Thyroid gland (tissue), 4 donors: Measurements from ENCODE around the gene KIF12. TPM values are rescaled to one million over a fixed set of nuclear protein-coding genes. Genes with fewer than 3 reads are reported as not detected.

ENCODE experiments used
- DNase-seq, 2 donors: peaks; one replicate each; pipeline ENCODE4 v3.0.0-alpha.2; 2019
- H3K27ac ChIP-seq, 3 donors: fragments of 200-600 bp; sonication (generic); 1 replicate in 2 of 3; 2 replicates in 1 of 3; pipeline ENCODE4 v1.5.1; 2016 to 2019; ENCODE audit warnings: mild to moderate bottlenecking in 1 of 3, moderate library complexity in 1 of 3
- H3K27me3 ChIP-seq: fragments of 200-600 bp; sonication (generic); one replicate; pipeline ENCODE4 v1.5.1; 2019
- H3K36me3 ChIP-seq, 2 donors: fragments of 200-600 bp; sonication (generic); one replicate each; pipeline ENCODE4 v1.5.1; 2016 to 2019
- H3K4me1 ChIP-seq, 2 donors: fragments of 200-600 bp; sonication (generic); one replicate each; pipeline ENCODE4 v1.5.1; 2017 to 2019
- H3K4me3 ChIP-seq, 3 donors: fragments of 200-600 bp; sonication (generic); replicated peaks in 1 of 3; 1 replicate in 2 of 3; 2 replicates in 1 of 3; pipeline ENCODE4 v1.5.1; 2016; ENCODE audit warnings: mild to moderate bottlenecking in 1 of 3
- H3K9me3 ChIP-seq: fragments of 200-600 bp; sonication (generic); one replicate; pipeline ENCODE4 v1.5.1; 2017
- POLR2A ChIP-seq, 2 donors: fragments of 450-650 bp; IDR thresholded peaks; one replicate each; pipeline ENCODE4 v1.6.1; 2017; ENCODE audit warnings: antibody characterized with exemption in 2 of 2, mild to moderate bottlenecking in 2 of 2, moderate library complexity in 1 of 2
- WGBS, 2 donors: methylation state at CpG; one replicate each; pipeline ENCODE4 v1.1.5; 2017; 5-methylcytosine and 5-hydroxymethylcytosine counted together
- intact Hi-C: fragments of 100-400 bp; cut with DNase I; formaldehyde crosslinking; loops from one replicate; pipeline ENCODE4 v1.15.1; 2023
- total RNA-seq, 4 donors: library from RNA; depleted of rRNA; stranded (reverse); fragments of >200 nt; gene quantifications; one replicate each; pipeline ENCODE4 v1.2.3, GENCODE V29; 2016
- TF ChIP-seq, protein P1 (sequence below), 6 experiments: fragments of 200-600 bp in 3 of 6; fragments of 450-650 bp in 3 of 6; sonication (generic) in 3 of 6; IDR thresholded peaks; one replicate each; pipeline ENCODE4 v1.5.1; 2016 to 2019; ENCODE audit warnings: antibody characterized with exemption in 6 of 6, mild to moderate bottlenecking in 2 of 6, inconsistent platforms in 1 of 6, moderate library complexity in 1 of 6

KIF12 gene
- total RNA-seq, 4 donors from 2014 or later = 13.4 to 56.0 (median 31.7) TPM

DNA sequence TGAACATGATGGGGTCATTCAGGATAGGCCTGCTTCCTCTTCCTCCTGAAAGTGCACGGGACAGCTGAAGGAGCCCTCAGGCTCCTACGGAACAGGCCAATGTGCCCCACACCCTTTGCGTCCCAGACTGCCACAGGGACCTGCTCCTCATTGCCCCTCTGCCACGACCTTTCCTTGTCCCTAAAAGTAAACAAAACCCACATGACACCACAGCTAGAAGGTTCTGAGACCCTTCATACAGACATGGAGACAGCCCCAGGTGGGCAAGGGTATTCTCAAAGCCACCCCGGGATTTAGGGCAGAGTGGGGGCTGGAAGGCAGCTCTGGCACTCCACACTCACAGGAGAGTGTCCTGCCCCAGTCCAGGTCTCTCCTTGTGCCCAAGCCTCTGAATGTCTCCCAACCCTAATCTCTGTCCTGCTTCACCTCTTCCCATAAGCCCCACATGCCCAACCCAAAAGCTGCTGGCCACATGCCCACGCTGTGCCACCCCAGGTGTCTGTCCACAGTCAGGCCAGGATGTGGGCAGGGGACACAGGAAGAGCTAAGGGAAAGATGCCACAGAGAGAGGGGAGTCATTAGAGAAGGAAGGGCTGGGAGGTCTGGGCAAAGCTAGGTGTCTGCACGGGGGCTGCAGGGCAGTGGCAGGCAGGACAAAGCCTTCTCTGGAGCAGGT is 21.8 kb downstream of the KIF12 start:
- H3K4me1 ChIP-seq = peaks cover 5 to 10% of the 10 kb centered on the region in 2 donors
- WGBS, 2 donors = 66 to 77% methylated on average over 7 of the region's 7 CpGs

DNA sequence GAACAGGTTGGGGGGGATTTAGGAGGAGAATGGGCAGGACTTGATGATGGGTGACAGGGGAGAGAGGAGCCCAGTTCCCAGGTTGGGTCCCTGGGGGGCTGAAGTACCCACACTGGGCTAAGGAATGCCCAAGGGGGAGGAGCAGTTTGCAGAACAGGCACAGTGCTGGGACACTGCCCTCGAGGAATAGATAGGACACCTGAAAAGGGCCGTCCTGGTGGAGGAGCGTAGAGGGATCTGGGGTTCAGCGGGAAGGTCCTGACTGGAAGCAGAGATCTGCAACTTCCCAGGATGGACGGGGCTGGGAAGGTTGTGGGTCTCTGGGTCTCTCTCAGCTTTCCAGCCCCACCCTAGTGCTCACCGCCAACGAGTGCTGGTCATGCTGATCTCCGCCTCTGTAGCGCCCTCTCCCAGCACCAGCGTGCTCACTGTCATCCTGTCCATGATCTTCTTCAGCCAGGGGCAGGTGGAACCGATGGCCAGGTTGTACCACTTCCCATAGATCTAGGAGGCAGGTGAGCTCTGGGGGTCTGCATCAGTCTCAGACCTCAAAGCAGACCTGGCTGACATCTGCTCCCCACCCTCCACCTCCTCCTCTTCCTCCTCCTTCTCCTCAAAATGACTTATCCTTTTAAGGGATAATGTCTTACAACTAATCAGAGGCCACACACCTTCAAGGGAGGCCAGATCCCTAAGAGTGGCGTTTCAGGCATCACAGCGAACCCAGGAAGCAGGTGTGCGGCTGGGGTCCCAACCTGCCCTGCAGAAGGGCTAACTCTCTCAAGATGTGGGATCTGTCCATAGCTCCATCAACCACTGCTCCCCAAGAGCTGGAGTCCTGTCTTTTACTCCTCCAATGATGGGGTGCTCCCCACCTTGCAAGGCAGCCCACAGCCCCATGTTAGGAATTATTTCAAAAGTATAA is 22.6 kb downstream of the KIF12 start:
- H3K4me3 ChIP-seq = no peak overlapping the region
- peaks cover 10 to 15% of the 10 kb centered on the region in 2 donors for H3K4me1 ChIP-seq
- no peak for TF ChIP-seq POLR2A (IDR thresholded peaks at IDR 0.05)
- TF ChIP-seq, protein P1, sequence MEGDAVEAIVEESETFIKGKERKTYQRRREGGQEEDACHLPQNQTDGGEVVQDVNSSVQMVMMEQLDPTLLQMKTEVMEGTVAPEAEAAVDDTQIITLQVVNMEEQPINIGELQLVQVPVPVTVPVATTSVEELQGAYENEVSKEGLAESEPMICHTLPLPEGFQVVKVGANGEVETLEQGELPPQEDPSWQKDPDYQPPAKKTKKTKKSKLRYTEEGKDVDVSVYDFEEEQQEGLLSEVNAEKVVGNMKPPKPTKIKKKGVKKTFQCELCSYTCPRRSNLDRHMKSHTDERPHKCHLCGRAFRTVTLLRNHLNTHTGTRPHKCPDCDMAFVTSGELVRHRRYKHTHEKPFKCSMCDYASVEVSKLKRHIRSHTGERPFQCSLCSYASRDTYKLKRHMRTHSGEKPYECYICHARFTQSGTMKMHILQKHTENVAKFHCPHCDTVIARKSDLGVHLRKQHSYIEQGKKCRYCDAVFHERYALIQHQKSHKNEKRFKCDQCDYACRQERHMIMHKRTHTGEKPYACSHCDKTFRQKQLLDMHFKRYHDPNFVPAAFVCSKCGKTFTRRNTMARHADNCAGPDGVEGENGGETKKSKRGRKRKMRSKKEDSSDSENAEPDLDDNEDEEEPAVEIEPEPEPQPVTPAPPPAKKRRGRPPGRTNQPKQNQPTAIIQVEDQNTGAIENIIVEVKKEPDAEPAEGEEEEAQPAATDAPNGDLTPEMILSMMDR (IDR thresholded peaks at IDR 0.05) = no peak
- no peak overlapping the region for H3K27ac ChIP-seq
- H3K36me3 ChIP-seq = no peaks in the 10 kb centered on the region
- no peaks in the 10 kb centered on the region for H3K27me3 ChIP-seq
- intact Hi-C loops = no loop called here
- no peaks in the 10 kb centered on the region for H3K9me3 ChIP-seq
- WGBS, 2 donors = 80 to 84% methylated on average over 13 to 14 of the region's 14 CpGs
- DNase-seq = no peak

More for the DNA sequence above, 21.8 kb downstream of the KIF12 start:
- Histone ChIP-seq H3K4me3 (no peak overlapping the region), H3K27me3 (no peaks in the 10 kb centered on the region), H3K27ac (no peak overlapping the region), H3K9me3 (no peaks in the 10 kb centered on the region), H3K36me3 (no peaks in the 10 kb centered on the region)
- DNase-seq = no peak
- TF ChIP-seq, protein P1 (IDR thresholded peaks at IDR 0.05) = no peak
- TF ChIP-seq POLR2A (IDR thresholded peaks at IDR 0.05) = no peak
- intact Hi-C loops = no loop called here

DNA sequence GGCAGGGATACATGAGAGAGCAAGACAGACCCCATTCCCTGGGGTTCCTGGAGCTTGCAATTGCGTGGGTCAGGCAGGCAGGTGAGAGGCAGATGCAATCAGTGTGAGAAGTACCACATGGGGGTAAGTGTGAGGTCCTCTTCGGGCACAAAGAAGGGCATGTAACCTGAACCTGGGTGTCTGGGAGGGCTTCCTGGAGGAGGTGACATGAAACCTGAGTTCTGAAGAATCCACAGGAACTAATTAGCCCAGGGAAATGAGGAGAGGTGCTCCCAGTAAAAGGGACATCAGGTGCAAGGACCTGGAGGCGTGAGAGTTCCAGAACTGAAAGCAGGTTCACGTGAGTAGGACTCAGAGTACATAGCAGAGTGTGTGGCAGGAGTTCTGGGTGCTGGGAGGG is 23.5 kb downstream of the KIF12 start:
- TF ChIP-seq, protein P1 (IDR thresholded peaks at IDR 0.05) = no peak
- no peak for TF ChIP-seq POLR2A (IDR thresholded peaks at IDR 0.05)
- Histone ChIP-seq H3K27ac (no peak overlapping the region), H3K4me3 (no peak overlapping the region), H3K36me3 (no peaks in the 10 kb centered on the region), H3K9me3 (no peaks in the 10 kb centered on the region), H3K4me1 (peaks cover 10 to 15% of the 10 kb centered on the region in 2 donors), H3K27me3 (no peaks in the 10 kb centered on the region)
- intact Hi-C loops = no loop called here
- WGBS, 2 donors = 78 to 80% methylated on average over 4 of the region's 4 CpGs
- no peak for DNase-seq

DNA sequence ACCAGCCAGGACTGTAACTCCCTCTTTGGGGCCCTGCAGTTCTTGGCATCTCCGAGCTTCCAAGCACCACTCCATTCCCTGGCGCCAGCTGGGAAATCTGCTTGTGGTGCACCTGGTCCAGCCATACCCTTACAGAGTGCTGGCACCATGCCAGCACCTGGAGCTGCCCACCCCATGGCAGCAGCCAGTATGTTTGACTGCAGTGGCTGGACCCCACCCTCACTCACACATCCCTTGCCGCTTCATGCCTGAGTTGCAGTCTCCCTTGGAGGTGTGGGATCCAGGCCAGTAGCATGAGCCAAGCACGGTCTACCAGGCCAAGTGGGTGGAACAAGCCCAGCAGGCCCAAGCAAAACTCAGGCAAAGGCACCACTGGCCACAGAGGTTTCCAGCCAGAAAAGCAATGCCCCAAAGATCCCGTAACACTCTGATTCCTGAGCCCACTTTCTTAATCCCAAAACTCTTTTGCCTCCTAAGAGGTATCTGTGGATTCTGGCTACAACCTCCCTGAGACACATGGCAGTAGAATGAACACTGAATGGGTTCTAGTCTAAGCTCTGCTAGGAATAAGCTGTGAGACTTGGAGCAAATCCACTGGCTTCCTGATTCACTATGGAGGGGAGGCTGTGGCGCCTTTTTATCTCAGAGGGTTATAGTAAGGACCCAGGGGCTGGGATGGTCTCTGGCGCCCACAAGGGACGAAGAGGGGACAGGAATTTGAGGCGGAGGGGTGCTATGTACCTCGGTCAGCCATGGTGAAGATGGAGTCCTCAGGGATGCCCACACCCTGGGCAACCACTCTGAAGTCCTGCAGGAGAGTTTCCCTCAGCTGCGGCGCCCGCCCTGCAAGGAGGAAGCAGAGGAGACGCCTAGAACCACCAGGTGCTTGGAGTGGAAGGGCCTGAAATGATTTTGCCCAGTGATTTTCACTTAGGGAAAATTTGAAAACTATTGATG is 26.6 kb downstream of the KIF12 start:
- Histone ChIP-seq H3K27me3 (no peaks in the 10 kb centered on the region), H3K27ac (peak overlapping the region; percentile 45 to 76 (median 57)), H3K4me1 (peaks cover 10 to 13% of the 10 kb centered on the region in 2 donors), H3K4me3 (no peak overlapping the region), H3K9me3 (no peaks in the 10 kb centered on the region), H3K36me3 (no peaks in the 10 kb centered on the region)
- 54 to 60% methylated on average over 14 of the region's 14 CpGs for WGBS, 2 donors
- intact Hi-C loops = no loop called here
- DNase-seq = peak; percentile 89 to 92
- TF ChIP-seq, protein P1 (IDR thresholded peaks at IDR 0.05) = no peak
- TF ChIP-seq POLR2A (IDR thresholded peaks at IDR 0.05) = no peak
